OCI-LY1 (cell line): Measurements from ENCODE around the gene NINJ2.

Experiments used
- H2AFZ ChIP-seq: fragments of 200-600 bp; sonication (generic), shearing (Covaris generic); 2 replicates; pipeline ENCODE4 v1.6.0; 2014; ENCODE audit warnings: antibody characterized with exemption, mild to moderate bottlenecking, low read length
- H3F3A ChIP-seq: fragments of 200-600 bp; sonication (generic), shearing (Covaris generic); 2 replicates; pipeline ENCODE4 v1.6.0; 2014; ENCODE audit warnings: mild to moderate bottlenecking, antibody characterized with exemption, low read length, moderate library complexity; ENCODE audit not compliant: insufficient read depth
- H3K27ac ChIP-seq: fragments of 200-600 bp; sonication (generic); 2 replicates; pipeline ENCODE4 v1.5.1; 2014; ENCODE audit warnings: low read length, mixed run types, mild to moderate bottlenecking, low read depth; ENCODE audit not compliant: poor library complexity, severe bottlenecking
- H3K27me3 ChIP-seq: fragments of 200-600 bp; sonication (generic); 2 replicates; pipeline ENCODE4 v1.6.0; 2014; ENCODE audit warnings: antibody characterized with exemption, mild to moderate bottlenecking, low read length, moderate library complexity; ENCODE audit not compliant: insufficient read depth
- H3K36me3 ChIP-seq: fragments of 200-600 bp; sonication (generic); 2 replicates; pipeline ENCODE4 v1.6.1; 2014; ENCODE audit warnings: mild to moderate bottlenecking, antibody characterized with exemption, low read length, moderate library complexity, mixed read lengths; ENCODE audit not compliant: insufficient read depth
- H3K4me1 ChIP-seq: fragments of 200-600 bp; sonication (generic); 2 replicates; pipeline ENCODE4 v1.5.1; 2014; ENCODE audit warnings: mild to moderate bottlenecking, low read length, moderate library complexity; ENCODE audit not compliant: insufficient read depth, severe bottlenecking
- H3K4me2 ChIP-seq: fragments of 200-600 bp; sonication (generic), shearing (Covaris generic); 2 replicates; pipeline ENCODE4 v1.6.1; 2014; ENCODE audit warnings: low read length
- H3K4me3 ChIP-seq: fragments of 200-600 bp; sonication (generic); 2 replicates; pipeline ENCODE4 v1.5.1; 2014; ENCODE audit warnings: low read length, low read depth, mild to moderate bottlenecking, mixed read lengths; ENCODE audit not compliant: poor library complexity, severe bottlenecking
- H3K79me2 ChIP-seq: fragments of 200-600 bp; shearing (Covaris generic); 2 replicates; pipeline ENCODE4 v1.6.1; 2016; ENCODE audit warnings: mixed run types, low read length, mixed read lengths; ENCODE audit not compliant: insufficient read depth
- H3K9ac ChIP-seq: fragments of 200-600 bp; sonication (generic), shearing (Covaris generic); 2 replicates; pipeline ENCODE4 v1.6.1; 2014; ENCODE audit warnings: mild to moderate bottlenecking, low read length, mixed read lengths
- H3K9me2 ChIP-seq: fragments of 200-600 bp; sonication (generic), shearing (Covaris generic); 2 replicates; pipeline ENCODE4 v1.6.1; 2014; ENCODE audit warnings: low read depth, mild to moderate bottlenecking, low read length, mixed read lengths
- H3K9me3 ChIP-seq: fragments of 200-600 bp; shearing (Covaris generic); 2 replicates; pipeline ENCODE4 v1.6.1; 2014; ENCODE audit warnings: low read length, mixed read lengths
- H4K20me1 ChIP-seq: fragments of 200-600 bp; sonication (generic), shearing (Covaris generic); 2 replicates; pipeline ENCODE4 v1.6.0; 2016; ENCODE audit warnings: mild to moderate bottlenecking, low read length; ENCODE audit not compliant: insufficient read depth
- CTCF ChIP-seq: fragments of 200-600 bp; sonication (generic), shearing (Covaris generic); IDR thresholded peaks from 2 replicates; pipeline ENCODE4 v1.5.1; 2017; ENCODE audit warnings: mild to moderate bottlenecking, antibody characterized with exemption, low read length, moderate library complexity, mixed read lengths
- EZH2 ChIP-seq: fragments of 200-600 bp; sonication (generic), shearing (Covaris generic); IDR thresholded peaks from 2 replicates; pipeline ENCODE4 v1.8.0; 2017; ENCODE audit warnings: borderline replicate concordance, mixed run types, mild to moderate bottlenecking, antibody characterized with exemption, low read length, moderate library complexity, mixed read lengths

The NINJ2 gene

GRCh38 chr12:585062-586061, 77.9 kb downstream of the NINJ2 start:
- no peaks in the 10 kb centered on the region for H3K9me2 ChIP-seq
- 0 out of 2 replicates have a peak, but pooled peaks cover 3% of the 10 kb centered on the region for H3F3A ChIP-seq
- no peak overlapping the region for H3K9ac ChIP-seq
- H3K27ac ChIP-seq, result no peak overlapping the region
- peaks cover 20% of the 10 kb centered on the region; the same call in 1 of the 2 replicates for H3K36me3 ChIP-seq
- H3K4me2 ChIP-seq, result no peak overlapping the region
- TF ChIP-seq EZH2 (no peak), CTCF (no peak)
- H3K4me3 ChIP-seq, result no peak overlapping the region
- peaks cover 10% of the 10 kb centered on the region; the same call in 1 of the 2 replicates for H3K9me3 ChIP-seq
- H3K4me1 ChIP-seq, result peaks cover 17% of the 10 kb centered on the region
- H3K27me3 ChIP-seq, result no peaks in the 10 kb centered on the region
- no peak overlapping the region for H2AFZ ChIP-seq
- no peaks in the 10 kb centered on the region for H3K79me2 ChIP-seq
- no peaks in the 10 kb centered on the region for H4K20me1 ChIP-seq

GRCh38 chr12:583251-583869, 79.9 kb downstream of the NINJ2 start:
- Histone ChIP-seq H3K9ac (no peak overlapping the region), H2AFZ (no peak overlapping the region), H3K4me1 (peaks cover 17% of the 10 kb centered on the region), H3K27ac (no peak overlapping the region), H3F3A (0 out of 2 replicates have a peak, but pooled peaks cover 3% of the 10 kb centered on the region), H3K4me3 (no peak overlapping the region), H3K27me3 (no peaks in the 10 kb centered on the region), H3K79me2 (no peaks in the 10 kb centered on the region), H4K20me1 (no peaks in the 10 kb centered on the region), H3K9me2 (no peaks in the 10 kb centered on the region), H3K4me2 (no peak overlapping the region), H3K36me3 (0 out of 2 replicates have a peak, but pooled peaks cover 5% of the 10 kb centered on the region), H3K9me3 (no peaks in the 10 kb centered on the region)
- TF ChIP-seq EZH2 (no peak), CTCF (no peak)

- no peaks in the 10 kb centered on the region for H3K27me3 ChIP-seq
- no peak overlapping the region for H3K27ac ChIP-seq
- H3K36me3 ChIP-seq, result no peaks in the 10 kb centered on the region
- H3F3A ChIP-seq, result 0 out of 2 replicates have a peak, but pooled peaks cover 3% of the 10 kb centered on the region
- no peak overlapping the region for H3K9ac ChIP-seq
- H3K4me1 ChIP-seq, result peaks cover 18% of the 10 kb centered on the region
- H3K79me2 ChIP-seq, result no peaks in the 10 kb centered on the region
- no peaks in the 10 kb centered on the region for H4K20me1 ChIP-seq
- H2AFZ ChIP-seq, result no peak overlapping the region
- TF ChIP-seq CTCF, result no peak
- TF ChIP-seq EZH2, result no peak
- H3K9me2 ChIP-seq, result no peaks in the 10 kb centered on the region
- H3K4me2 ChIP-seq, result no peak overlapping the region
- no peaks in the 10 kb centered on the region for H3K9me3 ChIP-seq
- H3K4me3 ChIP-seq, result no peak overlapping the region
Measured at GRCh38 chr12:581746-582145, 81.5 kb downstream of the NINJ2 start.
